B cell (primary cell): ENCODE measurements around the gene BABAM1. TPM values are rescaled to one million over a fixed set of nuclear protein-coding genes. Genes with fewer than 3 reads are reported as not detected.

ENCODE experiments used
- ATAC-seq: fragments of 200-7000 bp; cut with Tn5 transposase; one replicate; pipeline ENCODE4 v1.10.0; 2021; ENCODE audit warnings: low read depth, mild to moderate bottlenecking, moderate number of reproducible peaks, moderate library complexity
- CTCF ChIA-PET: fragments of 350-600 bp; sonication (Branson Sonifier 250); formaldehyde crosslinking; loops from one replicate; lab custom pipeline; 2021; ENCODE audit warnings: antibody characterized with exemption, inconsistent platforms; lab: Charles Lee
- POLR2A ChIA-PET: fragments of 350-600 bp; sonication (Branson Sonifier 250); formaldehyde crosslinking; loops from one replicate; lab custom pipeline; 2021; ENCODE audit warnings: antibody characterized with exemption; lab: Charles Lee
- DNase-seq: peaks from one replicate; pipeline ENCODE4 v3.0.0; 2013
- H2AFZ ChIP-seq: 2 replicates; pipeline ENCODE4 v1.6.1; 2012; ENCODE audit warnings: mild to moderate bottlenecking, low read depth, low read length; ENCODE audit not compliant: insufficient read depth, poor library complexity, severe bottlenecking
- H3K27ac ChIP-seq, 2 donors: 1 replicate in 1 of 2; 2 replicates in 1 of 2; pipeline ENCODE4 v1.5.1; 2012 to 2013; ENCODE audit warnings: low read length in 2 of 2, mild to moderate bottlenecking in 2 of 2, moderate library complexity in 1 of 2
- H3K27me3 ChIP-seq, 4 experiments: fragments of 200-600 bp in 1 of 4; sonication (generic) in 1 of 4; replicated peaks in 1 of 4; 1 replicate in 2 of 4; 2 replicates in 2 of 4; pipeline versions ENCODE4 v1.6.1 to v1.7.0; 2013 to 2016; ENCODE audit warnings: low read length in 3 of 4, mild to moderate bottlenecking in 2 of 4, mixed read lengths in 1 of 4, moderate library complexity in 1 of 4; ENCODE audit not compliant: insufficient read depth in 4 of 4, control insufficient read depth in 3 of 4; ENCODE audit errors: control extremely low read depth in 1 of 4
- H3K36me3 ChIP-seq, 2 experiments: replicated peaks in 1 of 2; 1 replicate in 1 of 2; 2 replicates in 1 of 2; pipeline versions ENCODE4 v1.6.1 to v1.7.1; 2013; ENCODE audit warnings: low read length in 1 of 2; ENCODE audit not compliant: insufficient read depth in 2 of 2, control insufficient read depth in 1 of 2; ENCODE audit errors: control extremely low read depth in 1 of 2, extremely low read depth in 1 of 2
- H3K4me1 ChIP-seq, 2 donors: fragments of 200-600 bp in 1 of 2; sonication (generic) in 1 of 2; 1 replicate in 1 of 2; 2 replicates in 1 of 2; pipeline versions ENCODE4 v1.5.1 to v1.6.1; 2013 to 2017; ENCODE audit warnings: low read length in 2 of 2; ENCODE audit not compliant: control insufficient read depth in 2 of 2, insufficient read depth in 2 of 2
- H3K4me2 ChIP-seq: replicated peaks from 2 replicates; pipeline ENCODE3; 2012; ENCODE audit warnings: mild to moderate bottlenecking, low read depth, low read length; ENCODE audit not compliant: poor library complexity, severe bottlenecking
- H3K4me3 ChIP-seq, 5 experiments: fragments of 200-600 bp in 1 of 5; sonication (generic) in 1 of 5; 1 replicate in 3 of 5; 2 replicates in 2 of 5; pipeline versions ENCODE4 v1.5.1 to v1.7.0; 2011 to 2016; ENCODE audit warnings: low read length in 4 of 5, mild to moderate bottlenecking in 4 of 5, low read depth in 2 of 5, control low read depth in 1 of 5, moderate library complexity in 1 of 5; ENCODE audit not compliant: insufficient read depth in 1 of 5; ENCODE audit errors: control extremely low read depth in 1 of 5, extremely low read depth in 1 of 5
- H3K79me2 ChIP-seq: fragments of 200-600 bp; sonication (generic); one replicate; pipeline ENCODE4 v1.6.0; 2016; ENCODE audit warnings: low read length; ENCODE audit not compliant: control insufficient read depth, insufficient read depth
- H3K9ac ChIP-seq: fragments of 200-600 bp; sonication (generic); 2 replicates; pipeline ENCODE4 v1.6.1; 2017; ENCODE audit warnings: mild to moderate bottlenecking, low read length, moderate library complexity
- H3K9me3 ChIP-seq, 3 donors: one replicate each; pipeline versions ENCODE4 v1.6.1 to v1.7.1; 2013; ENCODE audit warnings: low read length in 2 of 3; ENCODE audit not compliant: control insufficient read depth in 2 of 3, insufficient read depth in 1 of 3; ENCODE audit errors: control extremely low read depth in 1 of 3
- H4K20me1 ChIP-seq: 2 replicates; pipeline ENCODE4 v1.6.0; 2012; ENCODE audit warnings: mild to moderate bottlenecking, low read length; ENCODE audit not compliant: insufficient read depth, control insufficient read depth, poor library complexity, severe bottlenecking
- H3K27ac Mint-ChIP-seq: one replicate; pipeline ENCODE4 v1.8.0; 2021; ENCODE audit warnings: mixed read lengths
- H3K27me3 Mint-ChIP-seq: one replicate; pipeline ENCODE4 v1.8.0; 2021; ENCODE audit warnings: mixed read lengths
- H3K4me1 Mint-ChIP-seq: one replicate; pipeline ENCODE4 v1.8.0; 2021; ENCODE audit warnings: mixed read lengths
- H3K4me3 Mint-ChIP-seq: one replicate; pipeline ENCODE4 v1.8.0; 2021; ENCODE audit warnings: mixed read lengths
- H3K9me3 Mint-ChIP-seq: one replicate; pipeline ENCODE4 v1.8.0; 2022; ENCODE audit warnings: mixed read lengths; ENCODE audit not compliant: insufficient read depth
- CTCF ChIP-seq: fragments of 200-600 bp; IDR thresholded peaks from one replicate; pipeline ENCODE4 v1.8.0; 2022; ENCODE audit warnings: antibody characterized with exemption, mild to moderate bottlenecking
- EZH2 ChIP-seq: IDR thresholded peaks from 2 replicates; pipeline ENCODE4 v1.6.1; 2012; ENCODE audit warnings: borderline replicate concordance, low read depth, mild to moderate bottlenecking, moderate library complexity, low read length; ENCODE audit not compliant: insufficient read depth, poor library complexity, severe bottlenecking
- WGBS: methylation state at CpG from one replicate; pipeline ENCODE4 v1.1.5; 2013; ENCODE audit warnings: missing lambda C conversion rate; ENCODE audit not compliant: insufficient coverage; 5-methylcytosine and 5-hydroxymethylcytosine counted together
- intact Hi-C: fragments of 100-400 bp; cut with micrococcal nuclease; formaldehyde crosslinking; loops from one replicate; pipeline ENCODE4 v1.10.0; 2022
- polyA plus RNA-seq: library from polyadenylated mRNA; depleted of rRNA; stranded (reverse); fragments of >200 nt; gene quantifications from 2 replicates; pipeline ENCODE4 v1.2.3, GENCODE V29; 2012
- total RNA-seq, 2 donors: library from RNA; stranded (reverse); fragments of 120-200 nt in 1 of 2; gene quantifications; 1 replicate in 1 of 2; 2 replicates in 1 of 2; pipeline versions ENCODE4 v1.2.3 to v1.2.4, GENCODE V29; 2013 to 2022

The BABAM1 gene
- total and polyA plus RNA-seq, 2 donors (not counting 1 experiment from before 2014, with no cell fraction given), result 105 to 129 TPM

GRCh38 chr19:17227798-17228367 is 39.4 kb upstream of the BABAM1 start:
- DNase-seq (peak; percentile 23), ATAC-seq (no peak)
- H2AFZ ChIP-seq, result no peak overlapping the region
- peak overlapping the region; percentile 53 for H3K27ac Mint-ChIP-seq
- intact Hi-C loops, result loop anchor here (2.0 to 5.0 kb wide), 3 partner anchors 91 to 1294 kb away; partner anchors contain the start of gene ELL
- no peaks in the 10 kb centered on the region for H4K20me1 ChIP-seq
- POLR2A ChIA-PET, result interaction anchor here (1.8 kb wide), 1 partner anchor 8 kb away, joined by 4 read pairs; no protein-coding TSS in a partner anchor
- H3K27me3 ChIP-seq, result no peaks in the 10 kb centered on the region
- H3K4me1 ChIP-seq, result peaks cover 3 to 20% of the 10 kb centered on the region in 2 donors
- no peaks in the 10 kb centered on the region for H3K9me3 Mint-ChIP-seq
- H3K9ac ChIP-seq, result no peak overlapping the region
- H3K4me2 ChIP-seq, result no peak overlapping the region
- no peaks in the 10 kb centered on the region for H3K79me2 ChIP-seq
- H3K27me3 Mint-ChIP-seq, result no peaks in the 10 kb centered on the region
- H3K27ac ChIP-seq, result no peak overlapping the region
- H3K36me3 ChIP-seq, result peaks cover 2 to 14% of the 10 kb centered on the region in 2 experiments
- CTCF ChIA-PET, result interaction anchor here (1.7 to 3.7 kb wide), 3 partner anchors 12 to 161 kb away, joined by 4 to 13 read pairs (median 5); partner anchors contain the start of gene USE1
- TF ChIP-seq EZH2, result no peak
- TF ChIP-seq CTCF, result no peak
- H3K4me1 Mint-ChIP-seq, result peaks cover 12% of the 10 kb centered on the region
- H3K9me3 ChIP-seq, result peaks cover 0 to 4% (median 0%) of the 10 kb centered on the region in 3 donors
- WGBS, result 97% methylated on average over 11 of the region's 13 CpGs
- H3K4me3 Mint-ChIP-seq, result peak overlapping the region; percentile 90
- H3K4me3 ChIP-seq, result no peak overlapping the region

- Histone ChIP-seq H3K4me2 (no peak overlapping the region), H3K79me2 (peaks cover 7% of the 10 kb centered on the region), H3K4me3 (no peak overlapping the region), H3K27me3 (no peaks in the 10 kb centered on the region), H3K9me3 (peaks cover 0 to 6% (median 0%) of the 10 kb centered on the region in 3 donors), H2AFZ (no peak overlapping the region), H3K9ac (no peak overlapping the region), H4K20me1 (no peaks in the 10 kb centered on the region), H3K4me1 (peaks cover 9 to 26% of the 10 kb centered on the region in 2 donors), H3K27ac (no peak overlapping the region), H3K36me3 (peaks cover 2 to 14% of the 10 kb centered on the region in 2 experiments)
- no peak overlapping the region for H3K27ac Mint-ChIP-seq
- intact Hi-C loops, result loop anchor here (5.0 kb wide), 2 partner anchors 93 to 1292 kb away; partner anchors contain the start of gene ELL
- WGBS, result 96% methylated on average over 3 of the region's 3 CpGs
- TF ChIP-seq CTCF, result no peak
- TF ChIP-seq EZH2, result no peak
- POLR2A ChIA-PET, result no interaction called here
- CTCF ChIA-PET, result interaction anchor here (0.7 kb wide), 1 partner anchor 338 kb away, joined by 3 read pairs; no protein-coding TSS in a partner anchor
- H3K9me3 Mint-ChIP-seq, result no peaks in the 10 kb centered on the region
- ATAC-seq (no peak), DNase-seq (no peak)
- peaks cover 17% of the 10 kb centered on the region for H3K4me1 Mint-ChIP-seq
- H3K27me3 Mint-ChIP-seq, result no peaks in the 10 kb centered on the region
- H3K4me3 Mint-ChIP-seq, result no peak overlapping the region
Measured at GRCh38 chr19:17229890-17230289, 37.4 kb upstream of the BABAM1 start.
